ENCODE data around the gene MTPN. TPM values are rescaled to one million over a fixed set of nuclear protein-coding genes. Genes with fewer than 3 reads are reported as not detected.

The MTPN gene
- 148 and 166 TPM in 2 replicates for total RNA-seq

- peak; percentile 82 for DNase-seq (ENCODE audit: extremely low read depth, low read depth, low spot score)
These were observed at the start of gene MTPN for GRCh38 chr7:135977007-135977741. MTPN (minus strand) TSS chr7:135977359; CDS start chr7:135977100, 259 bp downstream.

- no peak for DNase-seq (ENCODE audit: extremely low read depth, low read depth, low spot score)
These were observed 49.0 kb upstream of the MTPN start for GRCh38 chr7:136026209-136026608.

- DNase-seq (ENCODE audit: extremely low read depth, low read depth, low spot score) = no peak
These were observed 46.1 kb upstream of the MTPN start for GRCh38 chr7:136023134-136023869.

DNA sequence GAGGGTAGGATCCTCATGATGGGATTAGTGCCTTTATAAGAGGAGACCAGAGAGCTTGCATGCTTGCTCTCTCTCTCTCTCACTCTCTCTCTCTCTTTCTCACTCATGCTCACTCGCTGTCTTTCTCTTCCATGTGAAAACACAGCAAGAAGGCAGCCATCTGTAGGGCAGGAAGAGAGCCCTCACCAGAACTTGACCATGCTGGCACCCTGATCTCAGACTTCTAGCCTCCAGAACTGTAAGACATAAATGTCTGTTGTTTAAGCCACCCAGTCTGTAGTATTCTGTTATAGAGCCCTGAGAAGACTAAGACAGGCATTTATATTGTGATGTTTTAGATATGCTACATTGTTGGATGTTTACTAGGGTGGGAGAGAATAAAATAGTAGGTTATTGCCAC lies 43.4 kb upstream of the MTPN start:
- no peak for DNase-seq (ENCODE audit: extremely low read depth, low read depth, low spot score)

DNA sequence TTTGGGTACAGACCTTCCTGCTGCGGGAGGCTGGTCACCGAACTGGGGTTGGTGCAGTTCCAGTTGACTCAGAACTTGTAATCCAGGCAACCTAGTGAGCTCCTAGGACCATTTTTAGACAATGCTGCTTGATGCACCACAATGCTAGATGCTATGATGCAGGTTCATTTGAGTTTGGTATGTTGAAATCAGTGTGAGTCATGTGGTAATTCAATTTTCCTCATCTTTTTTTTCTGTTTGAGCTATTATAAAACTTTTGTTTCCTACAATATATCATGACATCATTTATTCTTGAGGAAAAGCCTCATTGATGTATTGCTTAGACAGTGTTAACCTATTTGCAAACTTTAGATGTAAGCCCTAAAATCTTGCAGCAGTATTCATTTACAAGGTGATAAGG lies 40.9 kb upstream of the MTPN start:
- DNase-seq (ENCODE audit: extremely low read depth, low read depth, low spot score) = no peak

DNA sequence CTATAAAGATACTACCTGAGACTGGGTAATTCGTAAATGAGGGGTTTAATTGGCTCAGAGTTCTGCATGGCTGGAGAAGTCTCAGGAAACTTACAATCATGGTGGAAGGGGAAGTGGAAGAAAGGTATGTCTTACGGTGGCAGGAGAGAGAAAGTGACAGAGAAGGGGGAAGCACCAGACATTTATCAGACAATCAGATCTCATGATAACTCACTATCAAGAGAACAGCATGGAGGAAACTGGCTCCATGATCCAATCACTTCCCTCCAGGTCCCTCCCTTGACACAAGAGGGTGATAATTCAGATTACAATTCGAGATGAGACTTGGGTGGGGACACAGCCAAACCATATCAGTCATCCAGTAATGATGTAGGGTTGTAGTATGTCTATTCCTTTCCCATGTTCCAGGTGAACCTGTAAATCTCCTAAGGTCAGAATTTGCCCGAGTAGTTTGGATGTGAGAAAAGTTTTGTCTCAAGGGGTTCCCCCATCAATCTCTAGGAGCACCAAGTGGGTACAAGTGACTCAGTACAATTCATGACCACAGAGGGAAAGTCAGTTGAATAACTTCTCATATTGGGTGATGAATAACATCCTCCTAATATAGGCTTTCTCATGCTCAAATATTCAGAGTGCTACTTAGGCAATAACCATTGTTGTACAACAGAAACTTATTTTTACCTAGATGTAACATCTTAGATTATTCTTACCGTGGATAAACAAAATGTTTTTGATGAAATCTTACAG lies 39.7 kb upstream of the MTPN start:
- DNase-seq (ENCODE audit: extremely low read depth, low read depth, low spot score) = no peak

DNA sequence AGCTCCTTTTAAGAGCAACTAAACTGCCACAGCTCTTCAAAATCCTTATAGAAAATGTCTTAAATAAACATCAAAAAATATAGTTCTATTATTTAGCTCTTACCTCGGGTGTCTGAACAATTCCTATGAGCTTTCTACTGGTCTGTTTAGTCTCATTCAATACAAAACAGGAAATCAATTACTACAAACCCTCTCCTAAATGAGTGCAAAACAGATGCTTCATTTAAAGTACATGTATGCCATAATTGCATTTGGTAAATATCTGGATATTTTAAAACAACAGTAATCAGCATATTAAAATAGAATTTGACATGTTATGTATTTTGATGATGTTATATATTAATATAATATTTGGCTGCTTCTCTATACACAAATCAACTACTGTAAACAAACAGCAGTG lies 38.5 kb upstream of the MTPN start:
- no peak for DNase-seq (ENCODE audit: extremely low read depth, low read depth, low spot score)

DNA sequence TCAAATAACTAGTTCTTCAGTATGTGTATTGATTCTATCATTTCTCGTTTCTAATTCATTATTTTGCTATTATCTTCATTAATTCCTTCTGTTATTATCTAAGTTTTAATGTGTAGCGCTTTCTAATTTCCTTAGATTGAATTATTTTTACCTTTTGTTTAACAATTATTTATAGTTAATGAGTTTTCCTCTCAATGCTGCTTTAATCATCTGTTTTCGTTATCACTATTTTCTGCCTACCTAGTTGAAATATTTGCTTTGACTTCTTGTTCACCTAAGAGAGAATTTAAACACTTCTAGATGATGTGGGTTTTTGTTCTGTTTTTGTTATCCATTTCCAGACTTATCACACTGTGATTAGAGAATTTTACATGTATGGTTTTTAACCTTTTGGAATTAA lies 37.5 kb upstream of the MTPN start:
- no peak for DNase-seq (ENCODE audit: extremely low read depth, low read depth, low spot score)

DNA sequence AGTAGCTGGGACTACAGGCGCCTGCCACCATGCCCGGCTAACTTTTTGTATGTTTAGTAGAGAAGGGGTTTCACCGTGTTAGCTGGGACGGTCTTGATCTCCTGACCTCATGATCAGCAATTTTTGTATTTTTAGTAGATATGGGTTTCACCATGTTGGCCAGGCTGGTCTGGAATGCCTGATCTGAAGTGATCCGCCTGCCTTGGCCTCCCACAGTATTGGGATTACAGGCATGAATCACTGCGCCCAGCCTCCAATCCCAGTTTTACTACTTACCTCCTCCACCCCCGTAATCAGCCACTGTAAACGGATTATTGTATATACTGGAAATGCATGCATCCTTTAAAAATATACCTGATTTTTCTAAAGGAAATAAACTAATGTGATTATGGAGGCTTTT lies 35.1 kb upstream of the MTPN start:
- DNase-seq (ENCODE audit: extremely low read depth, low read depth, low spot score) = no peak

GRCh38 chr7:136009488-136010079 lies 32.4 kb upstream of the MTPN start:
- DNase-seq (ENCODE audit: extremely low read depth, low read depth, low spot score) = peak; percentile 41

DNA sequence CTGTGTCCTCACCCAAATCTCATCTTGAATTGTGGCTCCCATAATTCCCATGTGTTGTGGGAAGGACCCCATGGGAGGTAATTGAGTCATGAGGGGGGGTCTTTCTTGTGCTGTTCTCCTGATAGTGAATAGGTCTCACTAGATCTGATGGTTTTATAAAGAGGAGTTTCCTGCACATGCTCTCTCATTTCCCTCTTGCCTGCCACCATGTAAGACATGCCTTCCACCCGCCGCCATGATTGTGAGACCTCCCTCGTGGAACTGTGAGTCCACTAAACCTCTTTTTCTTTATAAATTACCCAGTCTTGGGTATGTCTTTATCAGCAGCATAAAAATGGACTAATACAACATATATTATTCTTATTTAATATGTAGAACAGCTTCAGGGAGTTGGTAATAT lies 29.0 kb upstream of the MTPN start:
- DNase-seq (ENCODE audit: extremely low read depth, low read depth, low spot score) = no peak

DNA sequence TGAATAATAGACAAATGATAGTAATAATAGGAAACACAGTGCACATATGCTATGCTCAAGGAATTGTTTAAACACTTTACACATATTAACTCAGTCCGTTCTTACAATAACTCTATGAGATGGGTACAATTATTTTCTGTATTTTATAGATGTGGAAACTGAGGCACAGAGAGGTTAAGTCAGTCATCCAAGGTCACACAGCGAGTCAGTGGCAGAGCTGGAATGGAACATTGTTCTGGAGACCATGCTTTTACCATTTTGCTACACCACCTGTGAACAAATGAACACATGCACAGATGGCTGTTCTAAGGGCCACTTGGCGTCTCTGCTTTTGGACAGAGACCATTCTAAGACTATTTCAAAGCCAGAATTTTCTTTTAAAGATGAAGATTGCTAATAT lies 26.9 kb upstream of the MTPN start:
- DNase-seq (ENCODE audit: extremely low read depth, low read depth, low spot score) = no peak

DNA sequence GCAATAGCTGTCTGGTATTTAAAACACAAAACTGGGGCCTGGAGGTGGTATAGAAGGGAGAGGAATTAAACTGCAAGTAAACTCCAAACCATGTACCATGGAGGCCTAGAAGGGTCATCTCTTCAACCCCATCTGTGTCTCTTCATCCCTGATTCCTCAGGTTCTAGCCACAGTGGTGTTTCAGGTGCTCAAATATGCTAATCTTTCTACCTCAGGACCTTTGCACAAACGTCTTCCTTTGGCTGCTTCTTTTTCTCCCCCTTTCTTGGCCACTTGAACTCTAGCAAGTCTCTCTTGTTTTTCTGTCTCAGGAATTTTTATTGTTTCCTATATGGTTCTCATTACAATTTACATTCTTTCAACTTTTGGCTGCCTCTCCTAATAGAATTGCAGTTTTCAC lies 25.6 kb upstream of the MTPN start:
- DNase-seq (ENCODE audit: extremely low read depth, low read depth, low spot score) = no peak

GRCh38 chr7:136000288-136000913 lies 23.2 kb upstream of the MTPN start:
- no peak for DNase-seq (ENCODE audit: extremely low read depth, low read depth, low spot score)

DNA sequence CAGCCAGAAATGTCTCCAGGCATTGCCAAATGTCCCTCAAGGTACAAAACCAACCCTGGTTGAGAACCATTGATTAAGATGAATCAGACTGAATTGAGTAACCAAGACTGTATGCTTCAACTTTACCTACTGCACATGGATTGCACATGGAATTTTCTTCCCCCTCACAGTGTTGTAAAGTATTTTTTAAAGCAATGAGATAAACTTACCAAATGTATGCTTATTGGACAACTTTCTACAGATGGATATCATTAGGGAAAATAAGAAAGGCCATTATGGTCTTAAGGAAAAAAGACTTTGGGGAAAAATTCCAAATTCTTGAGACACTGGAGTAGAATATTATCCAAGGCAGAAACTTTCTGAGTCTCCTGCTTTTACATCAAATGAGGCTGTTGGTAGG lies 20.9 kb upstream of the MTPN start:
- no peak for DNase-seq (ENCODE audit: extremely low read depth, low read depth, low spot score)

DNA sequence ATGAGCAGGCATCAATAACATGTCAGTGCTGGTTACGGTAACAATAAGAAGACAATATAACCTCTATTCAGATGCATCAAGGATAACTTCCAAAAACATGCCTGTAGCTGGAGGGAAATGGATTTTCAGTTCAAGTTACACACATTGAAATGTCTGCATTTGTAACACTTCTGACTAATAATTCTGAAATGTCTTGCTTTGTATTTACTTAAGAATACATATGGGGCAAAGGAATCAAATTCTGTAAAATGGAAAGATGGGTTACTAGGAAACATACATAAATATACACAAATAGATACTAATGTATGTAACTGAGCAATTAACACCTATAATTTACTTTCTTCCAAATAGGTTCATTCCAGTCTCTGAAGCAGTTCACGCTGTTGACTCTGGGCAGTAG lies 18.6 kb upstream of the MTPN start:
- no peak for DNase-seq (ENCODE audit: extremely low read depth, low read depth, low spot score)

DNA sequence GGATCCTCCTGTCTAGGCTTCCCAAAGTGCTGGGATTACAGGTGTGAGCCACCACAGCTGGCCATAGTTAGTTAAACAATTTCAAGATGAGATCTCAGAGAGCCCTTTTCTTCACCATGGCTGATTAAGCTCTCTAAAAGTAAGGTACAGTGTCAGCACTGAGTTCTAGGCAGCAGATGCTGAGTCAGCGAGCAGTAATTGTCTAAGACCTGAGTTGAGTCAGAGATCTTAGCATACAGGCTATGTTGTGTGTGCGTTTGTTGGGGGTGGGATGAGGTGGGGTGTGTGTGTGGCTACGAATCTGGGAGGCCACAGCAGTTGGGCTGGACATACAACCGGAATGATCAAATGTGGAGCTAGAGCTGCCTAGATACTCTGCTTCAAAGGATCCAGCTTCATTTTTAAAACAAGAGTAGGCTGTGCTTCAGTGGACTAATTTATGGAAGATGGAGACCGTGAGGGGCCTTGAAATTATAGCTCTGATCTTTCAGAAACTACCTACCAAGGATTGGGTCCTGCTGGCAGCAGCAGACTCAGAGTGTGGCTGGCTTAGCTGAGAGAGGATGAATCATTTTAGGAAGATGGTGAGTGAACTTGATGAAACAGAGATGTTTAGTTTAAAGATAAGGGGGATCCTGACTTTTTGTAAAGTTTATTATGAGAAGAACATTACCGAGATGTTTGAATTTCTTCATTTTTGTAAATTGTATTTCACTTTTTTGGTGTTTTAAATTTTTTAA lies 17.5 kb upstream of the MTPN start:
- no peak for DNase-seq (ENCODE audit: extremely low read depth, low read depth, low spot score)

DNA sequence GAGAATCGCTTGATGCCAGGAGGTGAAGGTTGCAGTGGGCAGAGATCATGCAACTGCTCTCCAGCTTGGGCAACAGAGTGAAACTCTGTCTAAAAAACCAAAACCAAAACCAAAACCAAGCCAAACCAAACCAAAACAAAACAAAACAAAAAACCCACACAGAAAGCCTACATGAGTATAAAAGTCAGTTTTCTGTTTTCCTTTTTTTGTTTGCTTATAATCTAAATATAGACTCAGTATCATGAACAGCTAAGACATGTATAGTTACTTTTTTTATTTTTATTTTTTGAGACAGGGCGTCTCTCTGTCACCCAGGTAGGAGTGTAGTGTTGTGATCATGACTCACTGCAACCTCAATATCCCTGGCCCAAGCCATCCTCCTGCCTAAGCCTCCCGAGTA lies 16.8 kb upstream of the MTPN start:
- no peak for DNase-seq (ENCODE audit: extremely low read depth, low read depth, low spot score)

DNA sequence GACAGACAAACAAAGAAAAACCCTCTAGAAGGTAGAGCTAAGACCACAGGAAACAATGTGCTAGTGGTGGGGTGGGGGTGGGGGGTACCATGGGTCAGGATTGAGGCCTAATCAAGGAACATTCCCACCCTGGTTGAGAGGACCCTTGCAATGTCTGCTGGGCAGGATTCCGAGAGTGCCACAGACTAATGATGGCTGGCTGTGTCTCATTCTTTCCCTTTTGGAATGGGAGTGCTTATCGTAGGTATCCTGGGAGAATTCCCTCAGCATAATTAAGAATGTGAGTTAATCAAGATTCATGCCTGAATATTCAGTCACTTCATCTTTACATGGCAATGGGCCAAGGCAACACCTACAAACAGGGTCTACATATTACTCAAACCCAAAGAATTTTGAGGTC lies 14.7 kb upstream of the MTPN start:
- no peak for DNase-seq (ENCODE audit: extremely low read depth, low read depth, low spot score)

GRCh38 chr7:135991322-135991721 lies 14.2 kb upstream of the MTPN start:
- DNase-seq (ENCODE audit: extremely low read depth, low read depth, low spot score) = no peak
